B cell (primary cell): ENCODE results near the gene TLE2. TPM values are rescaled to one million over a fixed set of nuclear protein-coding genes. Genes with fewer than 3 reads are reported as not detected.

Experiments
- ATAC-seq: fragments of 200-7000 bp; cut with Tn5 transposase; one replicate; pipeline ENCODE4 v1.10.0; 2021; ENCODE audit warnings: low read depth, mild to moderate bottlenecking, moderate number of reproducible peaks, moderate library complexity
- CTCF ChIA-PET: fragments of 350-600 bp; sonication (Branson Sonifier 250); formaldehyde crosslinking; loops from one replicate; lab custom pipeline; 2021; ENCODE audit warnings: antibody characterized with exemption, inconsistent platforms; lab: Charles Lee
- POLR2A ChIA-PET: fragments of 350-600 bp; sonication (Branson Sonifier 250); formaldehyde crosslinking; loops from one replicate; lab custom pipeline; 2021; ENCODE audit warnings: antibody characterized with exemption; lab: Charles Lee
- DNase-seq: peaks from one replicate; pipeline ENCODE4 v3.0.0; 2013
- H2AFZ ChIP-seq: 2 replicates; pipeline ENCODE4 v1.6.1; 2012; ENCODE audit warnings: mild to moderate bottlenecking, low read depth, low read length; ENCODE audit not compliant: insufficient read depth, poor library complexity, severe bottlenecking
- H3K27ac ChIP-seq, 2 donors: 1 replicate in 1 of 2; 2 replicates in 1 of 2; pipeline ENCODE4 v1.5.1; 2012 to 2013; ENCODE audit warnings: low read length in 2 of 2, mild to moderate bottlenecking in 2 of 2, moderate library complexity in 1 of 2
- H3K27me3 ChIP-seq, 4 experiments: fragments of 200-600 bp in 1 of 4; sonication (generic) in 1 of 4; replicated peaks in 1 of 4; 1 replicate in 2 of 4; 2 replicates in 2 of 4; pipeline versions ENCODE4 v1.6.1 to v1.7.0; 2013 to 2016; ENCODE audit warnings: low read length in 3 of 4, mild to moderate bottlenecking in 2 of 4, mixed read lengths in 1 of 4, moderate library complexity in 1 of 4; ENCODE audit not compliant: insufficient read depth in 4 of 4, control insufficient read depth in 3 of 4; ENCODE audit errors: control extremely low read depth in 1 of 4
- H3K36me3 ChIP-seq, 2 experiments: replicated peaks in 1 of 2; 1 replicate in 1 of 2; 2 replicates in 1 of 2; pipeline versions ENCODE4 v1.6.1 to v1.7.1; 2013; ENCODE audit warnings: low read length in 1 of 2; ENCODE audit not compliant: insufficient read depth in 2 of 2, control insufficient read depth in 1 of 2; ENCODE audit errors: control extremely low read depth in 1 of 2, extremely low read depth in 1 of 2
- H3K4me1 ChIP-seq, 2 donors: fragments of 200-600 bp in 1 of 2; sonication (generic) in 1 of 2; 1 replicate in 1 of 2; 2 replicates in 1 of 2; pipeline versions ENCODE4 v1.5.1 to v1.6.1; 2013 to 2017; ENCODE audit warnings: low read length in 2 of 2; ENCODE audit not compliant: control insufficient read depth in 2 of 2, insufficient read depth in 2 of 2
- H3K4me2 ChIP-seq: replicated peaks from 2 replicates; pipeline ENCODE3; 2012; ENCODE audit warnings: mild to moderate bottlenecking, low read depth, low read length; ENCODE audit not compliant: poor library complexity, severe bottlenecking
- H3K4me3 ChIP-seq, 5 experiments: fragments of 200-600 bp in 1 of 5; sonication (generic) in 1 of 5; 1 replicate in 3 of 5; 2 replicates in 2 of 5; pipeline versions ENCODE4 v1.5.1 to v1.7.0; 2011 to 2016; ENCODE audit warnings: low read length in 4 of 5, mild to moderate bottlenecking in 4 of 5, low read depth in 2 of 5, control low read depth in 1 of 5, moderate library complexity in 1 of 5; ENCODE audit not compliant: insufficient read depth in 1 of 5; ENCODE audit errors: control extremely low read depth in 1 of 5, extremely low read depth in 1 of 5
- H3K79me2 ChIP-seq: fragments of 200-600 bp; sonication (generic); one replicate; pipeline ENCODE4 v1.6.0; 2016; ENCODE audit warnings: low read length; ENCODE audit not compliant: control insufficient read depth, insufficient read depth
- H3K9ac ChIP-seq: fragments of 200-600 bp; sonication (generic); 2 replicates; pipeline ENCODE4 v1.6.1; 2017; ENCODE audit warnings: mild to moderate bottlenecking, low read length, moderate library complexity
- H3K9me3 ChIP-seq, 3 donors: one replicate each; pipeline versions ENCODE4 v1.6.1 to v1.7.1; 2013; ENCODE audit warnings: low read length in 2 of 3; ENCODE audit not compliant: control insufficient read depth in 2 of 3, insufficient read depth in 1 of 3; ENCODE audit errors: control extremely low read depth in 1 of 3
- H4K20me1 ChIP-seq: 2 replicates; pipeline ENCODE4 v1.6.0; 2012; ENCODE audit warnings: mild to moderate bottlenecking, low read length; ENCODE audit not compliant: insufficient read depth, control insufficient read depth, poor library complexity, severe bottlenecking
- H3K27ac Mint-ChIP-seq: one replicate; pipeline ENCODE4 v1.8.0; 2021; ENCODE audit warnings: mixed read lengths
- H3K27me3 Mint-ChIP-seq: one replicate; pipeline ENCODE4 v1.8.0; 2021; ENCODE audit warnings: mixed read lengths
- H3K4me1 Mint-ChIP-seq: one replicate; pipeline ENCODE4 v1.8.0; 2021; ENCODE audit warnings: mixed read lengths
- H3K4me3 Mint-ChIP-seq: one replicate; pipeline ENCODE4 v1.8.0; 2021; ENCODE audit warnings: mixed read lengths
- H3K9me3 Mint-ChIP-seq: one replicate; pipeline ENCODE4 v1.8.0; 2022; ENCODE audit warnings: mixed read lengths; ENCODE audit not compliant: insufficient read depth
- CTCF ChIP-seq: fragments of 200-600 bp; IDR thresholded peaks from one replicate; pipeline ENCODE4 v1.8.0; 2022; ENCODE audit warnings: antibody characterized with exemption, mild to moderate bottlenecking
- EZH2 ChIP-seq: IDR thresholded peaks from 2 replicates; pipeline ENCODE4 v1.6.1; 2012; ENCODE audit warnings: borderline replicate concordance, low read depth, mild to moderate bottlenecking, moderate library complexity, low read length; ENCODE audit not compliant: insufficient read depth, poor library complexity, severe bottlenecking
- WGBS: methylation state at CpG from one replicate; pipeline ENCODE4 v1.1.5; 2013; ENCODE audit warnings: missing lambda C conversion rate; ENCODE audit not compliant: insufficient coverage; 5-methylcytosine and 5-hydroxymethylcytosine counted together
- intact Hi-C: fragments of 100-400 bp; cut with micrococcal nuclease; formaldehyde crosslinking; loops from one replicate; pipeline ENCODE4 v1.10.0; 2022
- polyA plus RNA-seq: library from polyadenylated mRNA; depleted of rRNA; stranded (reverse); fragments of >200 nt; gene quantifications from 2 replicates; pipeline ENCODE4 v1.2.3, GENCODE V29; 2012
- total RNA-seq, 2 donors: library from RNA; stranded (reverse); fragments of 120-200 nt in 1 of 2; gene quantifications; 1 replicate in 1 of 2; 2 replicates in 1 of 2; pipeline versions ENCODE4 v1.2.3 to v1.2.4, GENCODE V29; 2013 to 2022

TLE2 gene
- total and polyA plus RNA-seq, 2 donors (not counting 1 experiment from before 2014, with no cell fraction given), result 3.0 to 5.3 TPM

GRCh38 chr19:3054265-3054971, 25.3 kb upstream of the TLE2 start:
- Mint-ChIP-seq H3K9me3 (no peaks in the 10 kb centered on the region), H3K4me3 (no peak overlapping the region), H3K27me3 (no peaks in the 10 kb centered on the region), H3K4me1 (peaks cover 19% of the 10 kb centered on the region), H3K27ac (peak overlapping the region; percentile 65)
- 100% methylated on average over 2 of the region's 4 CpGs for WGBS
- DNase-seq (no peak), ATAC-seq (no peak)
- Histone ChIP-seq H3K9me3 (no peaks in the 10 kb centered on the region), H3K36me3 (peaks cover 6 to 68% of the 10 kb centered on the region in 2 experiments), H3K4me2 (no peak overlapping the region), H2AFZ (no peak overlapping the region), H3K27ac (no peak overlapping the region), H3K4me3 (no peak overlapping the region), H3K4me1 (peaks cover 0 to 20% of the 10 kb centered on the region in 2 donors), H4K20me1 (peaks cover 72% of the 10 kb centered on the region), H3K27me3 (no peaks in the 10 kb centered on the region), H3K79me2 (peaks cover 19% of the 10 kb centered on the region), H3K9ac (no peak overlapping the region)
- no peak for TF ChIP-seq EZH2
- TF ChIP-seq CTCF, result no peak
- POLR2A ChIA-PET, result interaction anchor here (0.5 to 1.7 kb wide), 4 partner anchors 11 to 89 kb away, joined by 3 to 11 read pairs (median 5); partner anchors contain the start of gene TLE6
- intact Hi-C loops, result no loop called here
- CTCF ChIA-PET, result interaction anchor here (0.9 to 2.5 kb wide), 4 partner anchors 12 to 22 kb away, joined by 3 to 8 read pairs (median 5); no protein-coding TSS in a partner anchor

- 95% methylated on average over 19 of the region's 21 CpGs for WGBS
- Histone ChIP-seq H3K27me3 (no peaks in the 10 kb centered on the region), H3K4me2 (no peak overlapping the region), H3K9me3 (no peaks in the 10 kb centered on the region), H3K79me2 (peaks cover 15% of the 10 kb centered on the region), H3K9ac (no peak overlapping the region), H2AFZ (no peak overlapping the region), H3K27ac (no peak overlapping the region), H3K4me1 (peaks cover 0 to 13% of the 10 kb centered on the region in 2 donors), H3K36me3 (peaks cover 6 to 62% of the 10 kb centered on the region in 2 experiments), H3K4me3 (no peak overlapping the region), H4K20me1 (peaks cover 66% of the 10 kb centered on the region)
- ChIA-PET CTCF (interaction anchor here (0.9 to 2.5 kb wide), 5 partner anchors 10 to 51 kb away, joined by 3 to 8 read pairs (median 6); no protein-coding TSS in a partner anchor), POLR2A (interaction anchor here (0.5 to 2.8 kb wide), 7 partner anchors 11 to 89 kb away, joined by 3 to 13 read pairs (median 5); partner anchors contain the start of gene TLE6)
- no peak overlapping the region for H3K27ac Mint-ChIP-seq
- H3K4me1 Mint-ChIP-seq, result peaks cover 22% of the 10 kb centered on the region
- H3K4me3 Mint-ChIP-seq, result no peak overlapping the region
- intact Hi-C loops, result no loop called here
- TF ChIP-seq CTCF, result no peak
- no peak for TF ChIP-seq EZH2
- no peak for DNase-seq
- no peaks in the 10 kb centered on the region for H3K27me3 Mint-ChIP-seq
- no peak for ATAC-seq
- no peaks in the 10 kb centered on the region for H3K9me3 Mint-ChIP-seq
These were observed 24.7 kb upstream of the TLE2 start for GRCh38 chr19:3053780-3054179.
